HG02852 (cell line): Measurements from ENCODE around the gene ETNK1.

Source experiments
- ATAC-seq: cut with Tn5 transposase; IDR thresholded peaks from one replicate; pipeline ENCODE4 v1.9.1; 2021; ENCODE audit warnings: mild to moderate bottlenecking, moderate library complexity; ENCODE audit not compliant: unreplicated experiment

Gene ETNK1

DNA sequence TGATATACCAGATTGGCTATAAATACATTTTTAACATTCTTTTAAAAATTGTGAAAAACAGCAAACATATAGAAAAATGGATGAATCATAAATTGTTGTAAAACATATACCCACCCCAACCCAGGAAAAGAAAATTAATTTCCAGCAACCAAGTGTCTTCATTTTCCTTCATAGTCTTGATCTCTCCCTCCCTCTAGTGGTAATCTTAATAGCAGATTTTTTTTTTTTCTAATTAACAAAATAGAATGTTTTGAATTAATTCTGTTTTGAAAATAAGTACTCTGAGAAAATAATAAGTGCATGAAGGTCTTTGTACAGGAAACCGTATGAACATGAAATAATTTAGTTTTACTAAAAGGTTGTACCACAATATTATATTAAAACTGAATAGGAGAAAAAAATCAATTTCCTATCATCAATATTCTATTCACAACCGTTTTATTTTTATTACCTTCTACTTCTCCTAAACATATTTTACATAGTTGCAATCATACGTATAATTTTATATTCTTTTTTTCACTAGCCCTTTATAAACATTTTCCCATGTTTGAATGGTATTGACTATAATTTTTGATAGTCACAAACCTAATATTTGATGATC lies 7.0 kb downstream of the ETNK1 start:
- no peak for ATAC-seq

DNA sequence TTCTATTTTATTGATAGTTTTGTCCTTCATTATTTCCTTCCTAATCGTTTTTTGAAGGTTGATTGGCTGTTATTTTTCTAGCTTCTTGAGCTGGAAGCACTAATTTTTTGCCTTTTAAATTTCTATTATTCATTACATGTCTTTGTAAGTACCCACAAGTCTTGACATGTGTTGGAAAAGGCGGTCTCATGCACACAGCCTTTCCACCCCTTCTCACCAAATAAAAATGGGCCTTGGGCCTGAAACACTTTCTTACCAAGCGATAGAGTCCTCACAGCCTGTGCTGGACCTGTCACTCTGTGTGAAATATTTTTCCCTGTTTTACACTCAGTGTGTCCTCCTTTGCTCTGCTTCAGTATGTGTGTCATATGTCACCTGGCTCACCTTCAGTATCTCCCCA lies 9.9 kb downstream of the ETNK1 start:
- ATAC-seq, result no peak

DNA sequence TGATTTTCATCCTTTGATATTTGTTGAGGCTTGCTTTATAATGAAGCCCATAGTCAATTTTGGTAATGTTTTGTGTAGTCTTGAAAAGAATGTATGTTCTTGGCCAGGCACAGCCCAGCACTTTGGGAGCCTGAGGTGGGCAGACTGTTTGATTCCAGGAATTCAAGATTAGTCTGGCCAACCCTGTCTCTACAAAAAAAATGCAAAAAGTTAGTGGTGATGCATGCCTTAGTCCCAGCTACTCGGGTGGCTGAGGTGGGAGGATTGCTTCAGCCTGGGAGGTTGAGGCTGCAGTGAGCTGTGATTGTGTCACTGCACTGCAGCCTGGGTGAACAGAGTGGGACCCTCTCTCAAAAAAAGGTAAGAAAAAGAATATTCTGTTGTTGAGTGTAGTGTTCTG lies 10.8 kb downstream of the ETNK1 start:
- ATAC-seq, result no peak

DNA sequence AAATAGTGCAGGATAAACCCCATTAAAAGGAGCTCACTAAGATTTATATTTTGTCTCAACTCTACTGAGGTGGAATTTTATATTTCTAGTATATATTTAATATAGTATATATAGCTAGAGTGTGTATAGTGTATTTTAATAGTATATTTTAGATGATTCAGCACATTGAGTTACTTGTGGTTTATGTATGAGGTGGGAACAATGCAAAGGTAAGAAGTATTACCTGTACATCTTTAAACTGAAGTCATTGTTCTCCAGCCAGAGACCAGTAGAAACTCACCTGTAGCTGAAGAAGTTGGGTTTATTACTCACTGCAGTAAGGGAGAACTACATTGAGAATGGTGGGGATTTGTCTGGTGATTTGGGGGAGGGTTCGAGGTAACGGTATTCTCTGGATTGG lies 15.9 kb downstream of the ETNK1 start:
- ATAC-seq, result no peak

DNA sequence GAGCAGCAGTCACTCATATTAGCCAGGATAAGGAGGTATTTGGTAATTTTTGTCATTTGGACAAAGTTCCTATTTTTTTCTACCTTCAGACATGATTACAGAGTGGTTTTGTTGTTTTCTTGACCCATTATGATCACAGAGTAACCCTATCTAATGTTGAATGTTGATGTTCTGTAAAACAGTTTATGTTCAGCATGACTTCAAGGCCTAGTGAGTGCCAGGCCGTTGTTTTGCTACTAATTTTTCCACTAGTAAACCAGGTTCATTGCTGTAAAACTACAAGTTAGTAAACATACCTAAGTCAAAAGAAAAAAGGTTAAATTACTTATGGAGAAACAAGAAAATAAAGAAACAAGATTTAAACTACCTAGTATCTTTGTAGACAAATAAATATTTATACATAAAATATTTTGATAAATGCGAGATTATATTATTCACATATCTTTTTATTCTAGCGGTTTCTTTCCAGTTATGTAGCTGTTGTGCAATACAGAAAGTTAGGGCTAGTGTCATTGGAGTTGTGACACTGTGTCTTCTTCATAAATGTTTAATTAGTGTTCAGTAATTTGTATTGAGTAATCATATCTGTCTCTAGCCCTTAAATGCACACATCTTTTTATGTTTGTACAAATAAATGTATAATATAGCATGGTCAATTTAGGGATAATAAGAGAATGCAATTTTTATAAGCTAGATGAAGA lies 16.5 kb downstream of the ETNK1 start:
- no peak for ATAC-seq

DNA sequence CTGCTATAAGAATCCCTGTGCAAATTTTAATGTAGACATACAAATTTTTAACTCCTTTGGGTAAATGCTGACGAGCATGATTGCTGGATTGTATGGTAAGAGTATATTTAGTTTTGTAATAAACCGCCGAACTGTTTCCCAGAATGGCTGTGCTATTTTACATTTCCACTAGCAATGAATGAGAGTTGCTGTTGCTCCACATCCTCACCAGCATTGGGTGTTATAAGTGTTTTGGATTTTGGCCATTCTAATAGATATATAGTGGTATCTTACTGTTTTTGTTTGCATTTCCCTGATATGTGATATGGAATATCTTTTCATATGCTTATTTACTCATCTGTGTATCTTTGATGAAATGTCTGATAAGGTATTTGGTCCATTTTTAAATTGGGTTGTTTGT lies 23.7 kb downstream of the ETNK1 start:
- no peak for ATAC-seq

DNA sequence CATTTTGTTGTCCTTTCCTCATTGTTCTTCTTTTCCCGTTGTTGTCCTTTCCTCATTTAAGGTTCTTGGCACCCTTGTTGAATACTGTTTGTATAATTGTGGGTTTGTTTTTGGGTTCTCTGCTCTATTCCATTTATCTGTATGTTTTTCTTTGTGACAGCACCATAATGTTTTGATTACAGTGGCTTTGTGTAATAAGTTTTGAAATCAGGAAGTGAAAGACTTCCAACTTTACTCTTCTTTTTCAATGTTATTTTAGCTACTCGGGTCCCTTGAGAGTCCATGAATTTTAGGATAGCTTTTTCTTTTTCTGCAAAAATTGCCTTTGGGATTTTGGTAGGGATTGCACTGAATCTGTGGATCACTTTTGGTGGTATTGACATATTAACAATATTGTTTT lies 28.1 kb downstream of the ETNK1 start:
- ATAC-seq, result no peak

DNA sequence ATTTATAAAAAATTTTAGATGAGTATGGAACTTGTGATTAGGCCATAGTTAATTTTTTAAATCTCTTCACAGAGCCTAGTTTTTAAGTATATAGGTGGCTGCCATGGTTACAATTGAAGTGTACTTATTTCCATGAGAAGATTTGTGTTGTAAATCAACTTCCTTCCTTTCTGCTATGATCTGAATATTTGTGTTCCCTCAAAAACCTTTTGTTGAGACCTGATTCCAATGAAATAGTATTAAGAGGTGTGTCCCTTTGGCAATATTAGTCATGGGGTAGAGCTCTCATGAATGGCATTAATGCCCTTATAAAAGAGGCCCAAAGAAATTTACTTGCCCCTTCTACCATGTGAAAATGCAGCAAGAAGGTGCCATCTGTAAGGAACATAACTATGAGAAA lies 28.8 kb downstream of the ETNK1 start:
- ATAC-seq, result no peak

DNA sequence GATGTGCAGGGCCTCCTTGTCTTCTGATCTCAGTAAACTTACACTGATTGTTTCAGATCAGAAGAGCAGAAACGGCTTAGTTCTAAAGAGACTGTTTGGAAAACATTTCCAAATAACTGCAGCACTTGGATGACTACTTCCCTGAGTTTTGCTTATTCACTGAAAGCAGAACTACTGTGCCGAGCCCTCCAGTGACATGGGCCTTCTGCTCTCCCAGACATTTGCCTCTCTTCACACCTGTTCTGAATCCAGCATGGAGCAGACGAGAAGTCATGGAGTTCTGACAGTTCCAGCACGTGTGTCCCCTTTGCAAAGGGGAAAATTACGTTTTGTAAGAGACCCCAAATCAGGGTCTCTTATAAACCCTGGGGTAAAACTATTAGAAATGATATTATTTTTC lies 31.4 kb downstream of the ETNK1 start:
- no peak for ATAC-seq

DNA sequence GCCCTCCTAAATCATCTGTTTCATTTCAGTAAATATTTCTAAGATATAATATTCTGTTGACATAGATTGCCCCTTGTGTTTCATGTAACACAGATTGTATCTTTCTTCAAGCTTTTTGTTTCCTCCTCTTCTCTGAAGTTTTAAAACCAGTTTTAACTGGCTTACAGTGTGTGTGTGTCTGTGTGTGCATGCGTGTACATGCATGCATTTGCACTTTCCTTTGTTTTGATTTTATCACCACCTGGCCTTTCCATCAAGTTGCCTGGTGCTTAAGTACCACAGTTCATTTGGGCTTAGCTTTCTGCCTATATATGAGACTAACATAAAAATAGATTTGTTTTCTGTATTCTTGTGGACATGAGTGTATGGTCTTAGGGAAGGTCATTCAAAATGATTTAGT lies 31.9 kb downstream of the ETNK1 start:
- no peak for ATAC-seq

DNA sequence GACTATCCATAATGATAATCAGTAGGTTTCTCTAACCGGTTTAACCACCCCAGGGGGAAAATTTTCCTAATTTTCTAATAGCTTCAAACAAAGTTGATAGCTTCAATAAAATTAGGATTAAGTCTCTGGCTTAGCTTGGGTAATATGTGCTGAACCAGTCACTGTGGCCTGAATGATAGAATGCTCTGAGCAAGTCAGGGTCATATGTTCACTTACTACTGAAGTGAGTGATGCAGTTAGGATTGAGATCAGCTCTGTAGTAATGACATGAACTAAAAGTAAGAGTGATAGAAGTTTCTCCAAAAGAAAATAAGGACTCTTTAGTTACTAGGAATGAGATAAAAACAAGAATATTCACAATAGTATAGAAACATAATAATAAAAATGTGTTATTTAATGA lies 32.6 kb downstream of the ETNK1 start:
- no peak for ATAC-seq

DNA sequence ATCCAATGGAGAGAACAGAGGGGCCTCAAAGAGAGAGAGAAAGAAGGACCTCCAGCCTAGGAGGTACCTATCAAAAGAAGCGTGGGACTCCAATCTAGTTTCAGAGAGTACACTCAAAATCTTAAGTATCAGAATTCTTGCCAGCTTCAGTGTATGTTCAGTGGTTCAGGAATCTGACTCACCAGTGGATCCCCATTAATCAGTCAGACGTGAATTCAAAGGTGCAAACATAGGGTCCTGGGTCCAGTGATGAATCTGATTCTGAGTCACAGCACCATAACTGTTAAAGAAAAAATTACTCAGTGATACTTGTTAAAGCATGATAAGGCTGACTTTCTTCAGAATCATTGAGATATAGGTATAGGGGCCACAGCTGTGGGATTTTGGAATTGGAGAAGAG lies 33.2 kb downstream of the ETNK1 start:
- no peak for ATAC-seq

DNA sequence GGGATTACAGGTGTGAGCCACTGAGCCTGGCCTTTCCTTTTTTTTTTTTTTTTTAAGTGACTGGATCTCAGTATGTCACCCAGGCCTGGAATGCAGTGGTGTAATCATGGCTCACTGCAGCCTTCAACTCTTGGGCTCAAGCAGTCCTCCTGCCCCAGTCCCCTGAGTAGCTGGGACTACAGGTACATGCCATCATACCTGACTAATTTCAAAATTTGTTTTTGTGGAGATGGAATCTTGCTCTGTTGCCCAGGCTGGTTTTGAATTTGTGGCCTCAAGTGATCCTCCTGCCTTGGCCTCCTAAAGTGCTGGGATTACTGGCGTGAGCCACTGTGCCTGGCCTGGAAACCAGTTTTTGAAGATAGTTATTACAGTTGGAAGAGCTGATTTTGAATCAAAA lies 37.4 kb downstream of the ETNK1 start:
- ATAC-seq, result no peak

DNA sequence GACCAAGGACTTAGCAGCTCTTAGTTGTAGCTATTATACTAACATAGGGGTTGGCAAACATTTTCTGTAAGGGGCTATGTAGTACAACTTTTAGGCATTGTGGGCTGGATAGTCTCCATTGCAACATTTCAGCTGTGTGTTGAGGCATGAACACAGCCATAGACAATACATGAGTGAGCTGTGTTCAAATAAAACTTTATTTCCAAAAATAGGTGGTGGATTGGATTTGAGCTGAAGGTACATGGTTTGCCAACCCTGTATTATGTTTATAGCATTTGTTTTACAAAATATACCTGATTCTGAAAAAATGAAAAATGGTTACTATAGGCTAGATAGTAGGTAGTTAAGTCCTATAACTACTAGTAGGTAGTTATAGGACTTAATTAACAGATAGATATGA lies 40.5 kb downstream of the ETNK1 start:
- no peak for ATAC-seq

DNA sequence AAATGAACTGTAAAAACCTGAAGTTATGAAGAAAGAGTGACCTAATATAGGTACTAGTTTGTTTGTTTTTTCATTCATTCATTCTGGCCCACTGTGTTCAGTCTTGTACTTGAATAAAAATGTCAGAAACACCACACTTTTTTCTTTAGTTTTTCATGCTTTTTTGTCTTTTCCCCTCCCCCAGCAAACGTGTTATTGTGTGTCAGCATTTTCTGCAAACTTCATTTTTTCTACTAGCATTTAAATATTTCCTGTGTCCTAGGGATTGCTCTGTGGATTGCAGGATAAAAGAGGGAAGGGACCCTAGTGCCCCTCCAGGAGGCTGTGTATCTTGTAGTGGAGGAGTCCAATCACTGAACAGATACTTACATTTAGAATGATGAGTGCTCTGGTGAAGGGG lies 42.2 kb downstream of the ETNK1 start:
- no peak for ATAC-seq

DNA sequence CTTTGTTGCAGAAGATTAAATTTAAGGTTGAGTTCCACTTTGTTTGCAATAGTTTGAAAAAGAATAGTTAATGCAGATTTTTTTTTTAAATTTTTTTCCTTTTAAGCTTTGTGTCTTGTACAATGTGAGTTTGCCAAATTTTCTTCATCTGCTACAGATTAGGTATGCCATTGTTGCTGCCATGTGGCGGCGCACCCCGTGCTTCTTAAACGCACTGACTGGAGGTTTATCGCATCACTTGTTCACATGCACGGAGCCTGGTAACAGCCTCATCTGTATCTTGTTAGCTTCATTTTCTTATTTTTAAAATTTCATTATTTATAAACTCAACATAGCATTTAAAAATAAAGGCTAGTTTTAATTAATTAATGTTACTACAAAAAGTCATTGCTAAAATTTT lies 43.5 kb downstream of the ETNK1 start:
- no peak for ATAC-seq

DNA sequence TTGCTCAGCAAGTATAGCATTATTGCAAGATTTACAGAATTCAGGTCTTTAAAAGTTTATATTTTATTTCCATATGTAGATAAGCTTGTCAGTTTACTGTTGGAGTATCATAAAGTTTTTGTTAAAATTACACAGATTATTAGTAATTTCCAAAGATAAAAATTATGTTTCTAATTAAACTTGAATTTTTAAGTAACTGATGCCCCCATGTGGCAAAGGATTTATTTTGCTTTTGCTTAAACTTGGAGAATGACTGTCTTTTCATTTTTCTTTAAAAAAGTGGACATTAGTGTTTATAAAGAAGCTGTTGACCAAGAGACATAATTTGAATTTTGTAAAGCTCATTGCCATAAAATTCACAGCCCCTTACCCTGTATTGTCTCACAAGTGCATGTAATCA lies 45.8 kb downstream of the ETNK1 start:
- no peak for ATAC-seq

DNA sequence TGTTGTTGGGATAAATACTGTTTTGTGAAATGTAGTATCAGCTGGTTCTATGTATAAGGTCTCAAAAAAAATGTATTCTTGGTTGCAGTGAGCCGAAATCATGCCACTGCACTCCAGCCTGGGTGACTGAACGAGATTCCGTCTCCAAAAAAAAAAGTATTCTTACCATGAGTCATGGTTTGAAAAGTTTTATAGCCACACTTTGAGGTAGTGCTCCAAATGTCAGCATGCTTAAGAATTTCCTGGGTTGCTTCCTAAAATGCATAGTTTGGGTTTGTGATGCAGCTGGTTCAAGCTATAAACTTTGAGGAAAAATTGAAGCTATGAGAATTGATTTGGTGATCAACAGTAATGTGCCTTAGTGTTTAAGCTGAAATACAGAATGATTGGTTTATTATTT lies 48.0 kb downstream of the ETNK1 start:
- no peak for ATAC-seq

DNA sequence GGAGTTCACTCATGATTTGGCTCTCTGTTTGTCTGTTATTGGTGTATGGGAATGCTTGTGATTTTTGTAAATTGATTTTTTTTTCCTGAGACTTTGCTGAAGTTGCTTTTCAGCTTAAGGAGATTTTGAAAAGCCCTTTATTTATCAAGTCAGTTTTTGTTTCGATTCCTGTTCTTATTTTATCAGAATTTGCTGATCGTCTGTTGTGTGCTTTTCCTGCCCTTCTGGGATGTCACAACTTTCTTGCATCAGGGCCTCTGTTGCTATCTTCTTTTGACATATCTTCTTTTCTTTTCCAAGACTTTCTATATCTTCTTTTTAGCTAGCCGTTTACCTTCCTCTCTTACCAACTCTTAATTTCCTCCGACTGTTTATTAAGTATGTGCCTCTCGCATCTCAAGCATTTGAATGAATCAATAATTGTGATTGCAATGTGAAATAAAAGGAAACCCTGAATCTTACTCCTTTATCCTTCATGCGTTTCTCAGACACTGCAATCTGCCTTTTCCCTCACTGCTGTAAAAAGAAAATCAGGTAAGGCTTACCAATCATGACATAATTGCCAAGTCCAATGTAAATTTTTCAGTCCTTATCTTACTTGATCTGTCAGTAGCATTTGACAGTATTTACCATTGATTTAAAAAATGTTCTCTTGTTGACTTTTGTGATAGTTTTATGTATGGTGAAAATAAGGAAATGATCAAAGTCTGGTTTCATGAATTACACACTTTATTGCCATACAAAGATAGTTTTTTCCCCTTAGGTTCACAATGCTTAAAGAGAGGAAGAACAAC lies 53.0 kb downstream of the ETNK1 start:
- ATAC-seq, result no peak

DNA sequence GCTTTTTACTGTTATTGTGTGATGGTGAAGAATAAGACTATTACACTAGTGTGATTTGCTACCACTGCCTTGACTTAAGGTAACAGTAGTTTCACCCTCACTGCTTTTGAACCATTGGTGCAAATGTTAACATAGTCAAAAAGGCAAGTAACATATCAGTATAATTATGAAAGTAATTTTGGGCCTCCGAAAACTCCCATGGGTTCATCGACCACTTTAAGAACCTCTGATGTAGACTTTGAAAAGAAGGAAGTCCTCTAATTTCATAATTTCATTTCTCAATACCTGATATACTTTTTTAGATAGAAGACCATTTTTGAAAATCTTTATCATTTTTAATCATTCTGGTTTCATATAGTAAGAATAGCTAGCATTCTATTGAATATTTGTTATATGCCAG lies 57.7 kb downstream of the ETNK1 start:
- ATAC-seq, result peak; percentile 46

DNA sequence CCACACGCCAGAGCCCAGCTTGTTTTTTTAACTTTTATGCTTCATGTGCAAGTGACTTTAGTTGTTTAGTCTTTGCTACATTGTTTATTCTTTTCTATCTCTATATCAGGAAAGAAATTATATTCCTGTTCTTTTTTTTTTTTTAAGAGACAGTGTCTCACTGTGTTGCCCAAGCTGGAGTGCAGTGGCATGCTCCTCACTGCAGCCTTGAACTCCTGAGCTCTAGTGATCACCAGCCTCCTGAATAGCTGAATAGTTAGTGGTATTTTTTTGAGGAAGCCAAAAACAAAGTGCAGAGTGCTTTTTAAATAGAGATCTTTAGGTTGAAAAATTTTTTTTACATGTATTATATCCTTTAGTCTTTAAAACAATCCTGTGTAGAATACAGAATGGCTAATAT lies 58.2 kb downstream of the ETNK1 start:
- ATAC-seq, result no peak
